Prostate gland (tissue), 1 donor: ENCODE data around the gene BAX.

Experiments
- POLR2A ChIP-seq: fragments of 450-650 bp; IDR thresholded peaks from one replicate; pipeline ENCODE4 v1.6.1; 2016; ENCODE audit warnings: antibody characterized with exemption, mild to moderate bottlenecking
- POLR2AphosphoS5 ChIP-seq: sonication (generic); formaldehyde crosslinking; IDR thresholded peaks from one replicate; pipeline ENCODE4 v1.6.1; 2017; ENCODE audit warnings: antibody characterized with exemption

DNA sequence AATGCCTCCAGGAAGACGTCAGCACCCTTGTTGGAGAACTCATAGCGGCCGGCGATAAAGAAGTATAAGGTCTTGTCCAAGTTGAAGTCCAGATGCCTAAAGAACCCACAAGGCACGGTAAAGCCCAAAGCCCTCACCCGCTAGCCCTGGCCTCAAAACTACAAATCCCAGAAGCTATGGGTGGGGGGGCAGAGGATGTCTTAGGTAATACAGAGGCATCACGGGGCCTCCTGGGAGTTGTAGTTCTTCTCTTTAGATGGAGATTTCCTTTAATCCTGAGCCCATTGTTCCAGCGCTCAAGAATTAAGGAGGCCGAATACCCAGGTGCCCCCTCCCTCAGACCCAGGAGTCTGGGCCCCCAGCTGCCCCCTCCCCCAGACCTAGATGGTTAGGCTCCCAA is 27.6 kb downstream of the BAX start:
- TF ChIP-seq POLR2A (no peak), POLR2AphosphoS5 (no peak)
